Vagina (tissue), 2 donors: ENCODE data around the gene FBXO44.

Experiments
- POLR2A ChIP-seq, 2 donors: fragments of 450-650 bp; IDR thresholded peaks; one replicate each; pipeline ENCODE4 v1.6.1; 2017; ENCODE audit warnings: antibody characterized with exemption in 2 of 2, mild to moderate bottlenecking in 2 of 2, moderate library complexity in 2 of 2
- TF ChIP-seq, protein P1 (sequence below), 3 experiments: fragments of 450-650 bp in 2 of 3; fragments of 200-600 bp in 1 of 3; sonication (generic) in 1 of 3; IDR thresholded peaks; one replicate each; pipeline ENCODE4 v1.5.1; 2017 to 2019; ENCODE audit warnings: antibody characterized with exemption in 3 of 3, mild to moderate bottlenecking in 2 of 3, moderate library complexity in 2 of 3

DNA sequence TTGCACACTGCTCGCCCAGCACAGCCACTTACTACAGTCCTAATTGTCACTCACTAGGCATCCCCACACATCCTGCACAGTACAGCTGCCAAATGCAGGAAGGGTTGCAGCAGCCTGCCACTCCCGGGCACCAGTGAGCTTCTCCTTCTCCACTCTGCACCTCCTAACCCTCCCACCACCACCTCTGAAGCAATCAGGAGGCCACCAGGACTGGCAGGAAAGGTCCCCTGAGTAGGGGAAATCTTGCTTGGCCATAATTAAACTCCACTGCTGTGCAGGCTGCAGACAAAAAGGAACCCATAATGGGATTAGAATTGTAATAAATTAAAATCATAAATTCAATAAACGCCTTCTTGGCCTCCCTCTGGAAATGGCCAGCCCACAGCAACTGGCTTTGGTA, 32.3 kb upstream of the FBXO44 start:
- no peak for TF ChIP-seq POLR2A (IDR thresholded peaks at IDR 0.05)
- TF ChIP-seq, protein P1, sequence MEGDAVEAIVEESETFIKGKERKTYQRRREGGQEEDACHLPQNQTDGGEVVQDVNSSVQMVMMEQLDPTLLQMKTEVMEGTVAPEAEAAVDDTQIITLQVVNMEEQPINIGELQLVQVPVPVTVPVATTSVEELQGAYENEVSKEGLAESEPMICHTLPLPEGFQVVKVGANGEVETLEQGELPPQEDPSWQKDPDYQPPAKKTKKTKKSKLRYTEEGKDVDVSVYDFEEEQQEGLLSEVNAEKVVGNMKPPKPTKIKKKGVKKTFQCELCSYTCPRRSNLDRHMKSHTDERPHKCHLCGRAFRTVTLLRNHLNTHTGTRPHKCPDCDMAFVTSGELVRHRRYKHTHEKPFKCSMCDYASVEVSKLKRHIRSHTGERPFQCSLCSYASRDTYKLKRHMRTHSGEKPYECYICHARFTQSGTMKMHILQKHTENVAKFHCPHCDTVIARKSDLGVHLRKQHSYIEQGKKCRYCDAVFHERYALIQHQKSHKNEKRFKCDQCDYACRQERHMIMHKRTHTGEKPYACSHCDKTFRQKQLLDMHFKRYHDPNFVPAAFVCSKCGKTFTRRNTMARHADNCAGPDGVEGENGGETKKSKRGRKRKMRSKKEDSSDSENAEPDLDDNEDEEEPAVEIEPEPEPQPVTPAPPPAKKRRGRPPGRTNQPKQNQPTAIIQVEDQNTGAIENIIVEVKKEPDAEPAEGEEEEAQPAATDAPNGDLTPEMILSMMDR (IDR thresholded peaks at IDR 0.05): no peak
